ENCODE results near the gene DUSP11.

DUSP11 gene

DNA sequence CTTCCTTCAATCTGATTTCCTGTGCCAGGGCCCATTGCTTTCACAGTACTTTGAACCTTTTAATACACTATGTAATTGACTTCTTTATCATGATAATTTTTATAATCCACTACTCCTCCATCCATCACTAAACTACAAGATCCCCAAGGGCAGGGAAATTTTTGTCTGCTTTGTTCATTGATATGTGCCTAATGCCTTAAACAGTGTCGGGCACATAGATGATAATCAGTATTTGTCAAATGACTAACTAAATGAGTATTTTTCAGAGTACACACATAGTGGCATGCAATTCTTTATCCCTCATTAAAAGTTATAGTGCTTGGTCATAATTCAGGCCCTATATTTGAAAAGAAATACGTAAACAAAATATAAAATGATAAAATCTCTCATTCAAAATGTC lies 43.5 kb upstream of the DUSP11 start:
- POLR2A ChIA-PET: interaction anchor here (0.7 to 1.5 kb wide), 2 partner anchors 86 to 542 kb away, joined by 3 to 6 read pairs; partner anchors contain the start of gene TPRKB
- Histone ChIP-seq H3K36me3 (ENCODE audit: control insufficient read depth in 2 of 2, insufficient read depth in 1 of 2, low read length in 2 of 2) (no peaks in the 10 kb centered on the region), H3K4me1 (ENCODE audit: control insufficient read depth, insufficient read depth, low read length) (no peaks in the 10 kb centered on the region), H3K27ac (ENCODE audit: extremely low read depth, low read depth, low read length) (no peak overlapping the region), H3K4me3 (ENCODE audit: low read depth, low read length) (no peak overlapping the region), H3K9me3 (ENCODE audit: control insufficient read depth, insufficient read depth, low read depth, low read length) (no peaks in the 10 kb centered on the region)
- CTCF ChIA-PET: interaction anchor here (0.6 to 7.7 kb wide), 23 partner anchors 11 to 767 kb away, joined by 3 to 155 read pairs (median 4); partner anchors contain the start of gene BOLA3
- TF ChIP-seq, protein P1, sequence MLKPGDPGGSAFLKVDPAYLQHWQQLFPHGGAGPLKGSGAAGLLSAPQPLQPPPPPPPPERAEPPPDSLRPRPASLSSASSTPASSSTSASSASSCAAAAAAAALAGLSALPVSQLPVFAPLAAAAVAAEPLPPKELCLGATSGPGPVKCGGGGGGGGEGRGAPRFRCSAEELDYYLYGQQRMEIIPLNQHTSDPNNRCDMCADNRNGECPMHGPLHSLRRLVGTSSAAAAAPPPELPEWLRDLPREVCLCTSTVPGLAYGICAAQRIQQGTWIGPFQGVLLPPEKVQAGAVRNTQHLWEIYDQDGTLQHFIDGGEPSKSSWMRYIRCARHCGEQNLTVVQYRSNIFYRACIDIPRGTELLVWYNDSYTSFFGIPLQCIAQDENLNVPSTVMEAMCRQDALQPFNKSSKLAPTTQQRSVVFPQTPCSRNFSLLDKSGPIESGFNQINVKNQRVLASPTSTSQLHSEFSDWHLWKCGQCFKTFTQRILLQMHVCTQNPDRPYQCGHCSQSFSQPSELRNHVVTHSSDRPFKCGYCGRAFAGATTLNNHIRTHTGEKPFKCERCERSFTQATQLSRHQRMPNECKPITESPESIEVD (tag by site-specific recombination; IDR thresholded peaks at IDR 0.05): no peak
- TF ChIP-seq, protein P2, sequence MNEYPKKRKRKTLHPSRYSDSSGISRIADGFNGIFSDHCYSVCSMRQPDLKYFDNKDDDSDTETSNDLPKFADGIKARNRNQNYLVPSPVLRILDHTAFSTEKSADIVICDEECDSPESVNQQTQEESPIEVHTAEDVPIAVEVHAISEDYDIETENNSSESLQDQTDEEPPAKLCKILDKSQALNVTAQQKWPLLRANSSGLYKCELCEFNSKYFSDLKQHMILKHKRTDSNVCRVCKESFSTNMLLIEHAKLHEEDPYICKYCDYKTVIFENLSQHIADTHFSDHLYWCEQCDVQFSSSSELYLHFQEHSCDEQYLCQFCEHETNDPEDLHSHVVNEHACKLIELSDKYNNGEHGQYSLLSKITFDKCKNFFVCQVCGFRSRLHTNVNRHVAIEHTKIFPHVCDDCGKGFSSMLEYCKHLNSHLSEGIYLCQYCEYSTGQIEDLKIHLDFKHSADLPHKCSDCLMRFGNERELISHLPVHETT (tag by site-specific recombination; IDR thresholded peaks at IDR 0.05): no peak
- TF ChIP-seq YY2 (tag by site-specific recombination; IDR thresholded peaks at IDR 0.05): no peak
- no peak for TF ChIP-seq SP2 (tag by site-specific recombination; IDR thresholded peaks at IDR 0.05)
- no peak for TF ChIP-seq TCF7L2 (IDR thresholded peaks at IDR 0.05; ENCODE audit: borderline replicate concordance, low read depth, low read length)
- no peak for TF ChIP-seq ZNF146 (tag by site-specific recombination; IDR thresholded peaks at IDR 0.05)

DNA sequence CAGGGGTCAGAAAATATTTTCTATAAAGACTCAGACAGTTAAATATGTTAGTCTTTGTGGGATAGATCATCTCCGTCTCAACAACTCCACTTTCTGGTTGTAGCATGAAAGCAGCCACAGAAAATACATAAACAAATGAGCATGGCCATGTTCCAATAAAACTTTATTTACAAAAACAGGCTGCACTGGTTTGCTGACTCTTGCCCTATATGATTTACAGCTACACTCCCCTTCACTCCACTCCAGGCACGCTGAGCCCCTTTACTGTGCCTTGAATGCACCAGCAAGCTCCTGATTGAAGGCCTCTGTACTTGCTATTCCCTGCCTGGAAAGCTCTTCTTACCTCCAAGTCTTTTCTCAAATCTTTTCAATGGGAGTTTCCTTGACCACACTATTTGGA lies 43.1 kb upstream of the DUSP11 start:
- ChIA-PET POLR2A (interaction anchor here (0.7 kb wide), 1 partner anchor 542 kb away, joined by 3 read pairs; no protein-coding TSS in a partner anchor), CTCF (interaction anchor here (0.6 to 7.7 kb wide), 5 partner anchors 11 to 513 kb away, joined by 3 to 155 read pairs (median 19); partner anchors contain the start of gene BOLA3)
- no peaks in the 10 kb centered on the region for H3K36me3 ChIP-seq (ENCODE audit: control insufficient read depth in 2 of 2, insufficient read depth in 1 of 2, low read length in 2 of 2)
- H3K9me3 ChIP-seq (ENCODE audit: control insufficient read depth, insufficient read depth, low read depth, low read length): no peaks in the 10 kb centered on the region
- no peak overlapping the region for H3K4me3 ChIP-seq (ENCODE audit: low read depth, low read length)
- no peak for TF ChIP-seq MZF1 (tag by site-specific recombination; IDR thresholded peaks at IDR 0.05; ENCODE audit: borderline replicate concordance)
- TF ChIP-seq, protein P3, sequence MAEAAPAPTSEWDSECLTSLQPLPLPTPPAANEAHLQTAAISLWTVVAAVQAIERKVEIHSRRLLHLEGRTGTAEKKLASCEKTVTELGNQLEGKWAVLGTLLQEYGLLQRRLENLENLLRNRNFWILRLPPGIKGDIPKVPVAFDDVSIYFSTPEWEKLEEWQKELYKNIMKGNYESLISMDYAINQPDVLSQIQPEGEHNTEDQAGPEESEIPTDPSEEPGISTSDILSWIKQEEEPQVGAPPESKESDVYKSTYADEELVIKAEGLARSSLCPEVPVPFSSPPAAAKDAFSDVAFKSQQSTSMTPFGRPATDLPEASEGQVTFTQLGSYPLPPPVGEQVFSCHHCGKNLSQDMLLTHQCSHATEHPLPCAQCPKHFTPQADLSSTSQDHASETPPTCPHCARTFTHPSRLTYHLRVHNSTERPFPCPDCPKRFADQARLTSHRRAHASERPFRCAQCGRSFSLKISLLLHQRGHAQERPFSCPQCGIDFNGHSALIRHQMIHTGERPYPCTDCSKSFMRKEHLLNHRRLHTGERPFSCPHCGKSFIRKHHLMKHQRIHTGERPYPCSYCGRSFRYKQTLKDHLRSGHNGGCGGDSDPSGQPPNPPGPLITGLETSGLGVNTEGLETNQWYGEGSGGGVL (tag by site-specific recombination; IDR thresholded peaks at IDR 0.05): no peak
- no peak for TF ChIP-seq ZNF747 (tag by site-specific recombination; IDR thresholded peaks at IDR 0.05)
- no peak for TF ChIP-seq EGR2 (tag by site-specific recombination; IDR thresholded peaks at IDR 0.05; ENCODE audit: low read depth)
- TF ChIP-seq ZNF404 (tag by site-specific recombination; IDR thresholded peaks at IDR 0.05): no peak
- TF ChIP-seq ZNF341 (tag by site-specific recombination; IDR thresholded peaks at IDR 0.05; ENCODE audit: low read depth): no peak
- TF ChIP-seq ZNF560 (tag by site-specific recombination; IDR thresholded peaks at IDR 0.05; ENCODE audit: borderline replicate concordance): no peak
- TF ChIP-seq, protein P4, sequence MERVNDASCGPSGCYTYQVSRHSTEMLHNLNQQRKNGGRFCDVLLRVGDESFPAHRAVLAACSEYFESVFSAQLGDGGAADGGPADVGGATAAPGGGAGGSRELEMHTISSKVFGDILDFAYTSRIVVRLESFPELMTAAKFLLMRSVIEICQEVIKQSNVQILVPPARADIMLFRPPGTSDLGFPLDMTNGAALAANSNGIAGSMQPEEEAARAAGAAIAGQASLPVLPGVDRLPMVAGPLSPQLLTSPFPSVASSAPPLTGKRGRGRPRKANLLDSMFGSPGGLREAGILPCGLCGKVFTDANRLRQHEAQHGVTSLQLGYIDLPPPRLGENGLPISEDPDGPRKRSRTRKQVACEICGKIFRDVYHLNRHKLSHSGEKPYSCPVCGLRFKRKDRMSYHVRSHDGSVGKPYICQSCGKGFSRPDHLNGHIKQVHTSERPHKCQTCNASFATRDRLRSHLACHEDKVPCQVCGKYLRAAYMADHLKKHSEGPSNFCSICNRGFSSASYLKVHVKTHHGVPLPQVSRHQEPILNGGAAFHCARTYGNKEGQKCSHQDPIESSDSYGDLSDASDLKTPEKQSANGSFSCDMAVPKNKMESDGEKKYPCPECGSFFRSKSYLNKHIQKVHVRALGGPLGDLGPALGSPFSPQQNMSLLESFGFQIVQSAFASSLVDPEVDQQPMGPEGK (tag by site-specific recombination; IDR thresholded peaks at IDR 0.05): no peak
- TF ChIP-seq KLF9 (tag by site-specific recombination; IDR thresholded peaks at IDR 0.05; ENCODE audit: low read depth): no peak
- no peak for TF ChIP-seq ZNF843 (tag by site-specific recombination; IDR thresholded peaks at IDR 0.05)
- no peak for TF ChIP-seq ZNF223 (tag by site-specific recombination; IDR thresholded peaks at IDR 0.05)
- no peak for TF ChIP-seq ZNF777 (tag by site-specific recombination; IDR thresholded peaks at IDR 0.05; ENCODE audit: borderline replicate concordance)
- TF ChIP-seq, protein P5, sequence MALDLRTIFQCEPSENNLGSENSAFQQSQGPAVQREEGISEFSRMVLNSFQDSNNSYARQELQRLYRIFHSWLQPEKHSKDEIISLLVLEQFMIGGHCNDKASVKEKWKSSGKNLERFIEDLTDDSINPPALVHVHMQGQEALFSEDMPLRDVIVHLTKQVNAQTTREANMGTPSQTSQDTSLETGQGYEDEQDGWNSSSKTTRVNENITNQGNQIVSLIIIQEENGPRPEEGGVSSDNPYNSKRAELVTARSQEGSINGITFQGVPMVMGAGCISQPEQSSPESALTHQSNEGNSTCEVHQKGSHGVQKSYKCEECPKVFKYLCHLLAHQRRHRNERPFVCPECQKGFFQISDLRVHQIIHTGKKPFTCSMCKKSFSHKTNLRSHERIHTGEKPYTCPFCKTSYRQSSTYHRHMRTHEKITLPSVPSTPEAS (tag by site-specific recombination; IDR thresholded peaks at IDR 0.05): no peak
- TF ChIP-seq ZNF155 (tag by site-specific recombination; IDR thresholded peaks at IDR 0.05): no peak
- no peak for TF ChIP-seq ZNF596 (tag by site-specific recombination; IDR thresholded peaks at IDR 0.05)
- no peak for TF ChIP-seq ZNF138 (tag by site-specific recombination; IDR thresholded peaks at IDR 0.05; ENCODE audit: borderline replicate concordance)
- H3K27ac ChIP-seq (ENCODE audit: extremely low read depth, low read depth, low read length): no peak overlapping the region
- H3K4me1 ChIP-seq (ENCODE audit: control insufficient read depth, insufficient read depth, low read length): no peaks in the 10 kb centered on the region

Data from HEK293 (cell line).